Peyer's patch (tissue), 4 donors: Measurements from ENCODE around the gene ARHGEF1. TPM values are rescaled to one million over a fixed set of nuclear protein-coding genes. Genes with fewer than 3 reads are reported as not detected.
A peak's percentile ranks its signal among the peaks of the same experiment; 100 is the strongest.

Experiments used
- DNase-seq, 3 donors: peaks; one replicate each; pipeline ENCODE4 v3.0.0-alpha.2; 2017 to 2019
- H3K27ac ChIP-seq, 4 donors: fragments of 200-600 bp; sonication (generic); one replicate each; pipeline ENCODE4 v1.5.1; 2016 to 2019
- H3K27me3 ChIP-seq, 2 donors: fragments of 200-600 bp; sonication (generic); one replicate each; pipeline ENCODE4 v1.5.1; 2019
- H3K36me3 ChIP-seq, 3 donors: fragments of 200-600 bp; sonication (generic); one replicate each; pipeline ENCODE4 v1.5.1; 2016 to 2019
- H3K4me1 ChIP-seq, 4 donors: fragments of 200-600 bp; sonication (generic); one replicate each; pipeline ENCODE4 v1.5.1; 2016 to 2019
- H3K4me3 ChIP-seq, 4 donors: fragments of 200-600 bp; sonication (generic); 1 replicate in 3 of 4; 2 replicates in 1 of 4; pipeline ENCODE4 v1.5.1; 2016 to 2019; ENCODE audit warnings: mild to moderate bottlenecking in 1 of 4
- H3K9me3 ChIP-seq, 4 donors: fragments of 200-600 bp; sonication (generic); one replicate each; pipeline ENCODE4 v1.5.1; 2016 to 2019; ENCODE audit warnings: mild to moderate bottlenecking in 1 of 4
- CTCF ChIP-seq, 6 experiments: fragments of 450-650 bp in 4 of 6; fragments of 200-600 bp in 2 of 6; sonication (generic) in 1 of 6; IDR thresholded peaks; one replicate each; pipeline ENCODE4 v1.5.1; 2017 to 2019; ENCODE audit warnings: antibody characterized with exemption in 6 of 6, mild to moderate bottlenecking in 3 of 6, moderate library complexity in 1 of 6
- POLR2A ChIP-seq, 2 donors: fragments of 450-650 bp; IDR thresholded peaks; one replicate each; pipeline ENCODE4 v1.5.1; 2017; ENCODE audit warnings: antibody characterized with exemption in 2 of 2, mild to moderate bottlenecking in 2 of 2, moderate library complexity in 2 of 2
- total RNA-seq, 4 donors: library from RNA; depleted of rRNA; stranded (reverse); fragments of >200 nt; gene quantifications; one replicate each; pipeline ENCODE4 v1.1.0, GENCODE V29; 2016

The ARHGEF1 gene
- total RNA-seq: 100 to 1,000 TPM in 3 of 4 donors, 10 to 100 TPM in 1; 90.0 to 368 (median 148) TPM

GRCh38 chr19:41882568-41883462 is at the start of gene ARHGEF1:
Gene ARHGEF1, plus strand, starts transcription at chr19:41883184. Its CDS starts 4,899 bp downstream, at chr19:41888083.
- H3K36me3 ChIP-seq: no peaks in the 10 kb centered on the region
- no peaks in the 10 kb centered on the region for H3K27me3 ChIP-seq
- peaks cover 0 to 36% (median 24%) of the 10 kb centered on the region in 4 donors for H3K4me1 ChIP-seq
- peak within 1 kb of the TSS; percentile 89 to 98 (median 90) for H3K27ac ChIP-seq
- H3K9me3 ChIP-seq: no peaks in the 10 kb centered on the region
- peak; percentile 71 to 86 (median 73) for DNase-seq
- peak within 1 kb of the TSS; percentile 67 to 97 (median 88) for H3K4me3 ChIP-seq
- TF ChIP-seq CTCF (IDR thresholded peaks at IDR 0.05): no peak
- TF ChIP-seq POLR2A (IDR thresholded peaks at IDR 0.05): peak; percentile 20 to 44

- no peak for DNase-seq
- TF ChIP-seq POLR2A (IDR thresholded peaks at IDR 0.05) (no peak), CTCF (IDR thresholded peaks at IDR 0.05) (no peak)
- Histone ChIP-seq H3K27me3 (no peaks in the 10 kb centered on the region), H3K9me3 (no peaks in the 10 kb centered on the region), H3K4me3 (no peak overlapping the region), H3K36me3 (no peaks in the 10 kb centered on the region), H3K27ac (no peak overlapping the region), H3K4me1 (no peaks in the 10 kb centered on the region)
Observed at GRCh38 chr19:41837981-41838708, 44.8 kb upstream of the ARHGEF1 start.

DNA sequence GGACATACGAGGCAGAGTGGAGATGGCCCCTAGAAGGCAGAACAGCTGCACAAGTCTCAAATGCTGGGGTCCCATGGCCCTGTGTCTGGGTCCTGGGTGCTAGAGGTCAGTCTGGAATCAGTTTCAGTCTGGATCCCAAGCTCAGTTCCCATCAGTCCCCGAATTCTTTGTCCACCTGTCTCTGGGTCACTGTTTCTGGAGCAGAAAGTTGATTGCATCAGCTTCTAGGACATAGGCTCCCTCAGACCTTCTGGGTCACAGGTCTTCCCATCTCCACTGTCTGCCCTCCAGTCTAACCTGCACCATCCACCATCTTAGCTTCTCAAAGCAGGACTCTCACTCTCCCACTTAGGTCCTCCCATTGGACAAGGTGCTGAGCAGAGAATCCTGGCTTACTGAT is 43.8 kb upstream of the ARHGEF1 start:
- H3K9me3 ChIP-seq: no peaks in the 10 kb centered on the region
- no peaks in the 10 kb centered on the region for H3K36me3 ChIP-seq
- TF ChIP-seq POLR2A (IDR thresholded peaks at IDR 0.05) (no peak), CTCF (IDR thresholded peaks at IDR 0.05) (no peak)
- no peak for DNase-seq
- H3K27me3 ChIP-seq: no peaks in the 10 kb centered on the region
- H3K4me1 ChIP-seq: no peaks in the 10 kb centered on the region
- no peak overlapping the region for H3K4me3 ChIP-seq
- H3K27ac ChIP-seq: no peak overlapping the region

- Histone ChIP-seq H3K4me3 (no peak overlapping the region), H3K4me1 (no peaks in the 10 kb centered on the region), H3K27ac (no peak overlapping the region), H3K36me3 (no peaks in the 10 kb centered on the region), H3K27me3 (no peaks in the 10 kb centered on the region), H3K9me3 (no peaks in the 10 kb centered on the region)
- DNase-seq: no peak
- TF ChIP-seq POLR2A (IDR thresholded peaks at IDR 0.05) (no peak), CTCF (IDR thresholded peaks at IDR 0.05) (no peak)
Observed at GRCh38 chr19:41843371-41843770, 39.6 kb upstream of the ARHGEF1 start.

DNA sequence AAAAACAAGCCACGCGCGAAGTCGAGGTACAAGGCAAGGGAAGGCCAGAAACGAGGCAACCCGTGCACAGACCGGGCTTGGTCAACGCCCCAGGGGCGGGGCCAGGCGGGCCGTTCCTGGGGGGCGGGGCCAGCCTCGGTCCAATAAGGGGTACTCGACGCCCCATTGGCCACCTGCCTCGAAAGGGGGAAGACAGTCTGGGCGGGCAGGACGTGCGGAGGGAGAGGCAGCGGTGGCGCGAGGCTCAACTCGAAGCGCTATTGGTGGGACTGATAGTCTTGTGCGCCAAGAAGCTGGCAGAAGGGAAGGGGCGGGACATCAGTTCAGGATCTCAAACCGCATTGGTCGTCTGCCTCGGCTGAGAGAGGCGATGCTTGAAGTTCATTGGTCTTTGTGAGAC is 38.4 kb upstream of the ARHGEF1 start, which contains the start of gene LYPD4:
Gene LYPD4 (minus strand): TSS at position 83 of the 400 bp plus-strand sequence. CDS start 5,398 bp downstream, outside the sequence.
- no peaks in the 10 kb centered on the region for H3K27me3 ChIP-seq
- DNase-seq: no peak

More for the DNA sequence above, 38.4 kb upstream of the ARHGEF1 start, which contains the start of gene LYPD4:
- Histone ChIP-seq H3K36me3 (no peaks in the 10 kb centered on the region), H3K4me1 (no peaks in the 10 kb centered on the region), H3K9me3 (no peaks in the 10 kb centered on the region), H3K27ac (no peak within 1 kb of the TSS), H3K4me3 (no peak within 1 kb of the TSS)
- TF ChIP-seq CTCF (IDR thresholded peaks at IDR 0.05) (no peak), POLR2A (IDR thresholded peaks at IDR 0.05) (no peak)
